Adipocyte (in vitro differentiated cells): ENCODE measurements around the gene STX3.

Source experiments
- DNase-seq: peaks from one replicate; pipeline ENCODE4 v3.0.0-alpha.2; 2015; ENCODE audit warnings: low read depth
- H3K27me3 ChIP-seq: replicated peaks from 2 replicates; pipeline ENCODE4 v1.7.0; 2013; ENCODE audit warnings: mild to moderate bottlenecking, low read length, moderate library complexity; ENCODE audit not compliant: control insufficient read depth, insufficient read depth
- H3K36me3 ChIP-seq: 2 replicates; pipeline ENCODE4 v1.7.0; 2013; ENCODE audit warnings: low read length, mild to moderate bottlenecking, moderate library complexity; ENCODE audit not compliant: control insufficient read depth, insufficient read depth, severe bottlenecking
- H3K4me1 ChIP-seq: 2 replicates; pipeline ENCODE4 v1.7.0; 2013; ENCODE audit warnings: mild to moderate bottlenecking, low read length, moderate library complexity; ENCODE audit not compliant: control insufficient read depth, insufficient read depth
- H3K4me3 ChIP-seq: 2 replicates; pipeline ENCODE4 v1.7.0; 2013; ENCODE audit warnings: mild to moderate bottlenecking, low read length, moderate library complexity
- H3K9ac ChIP-seq: 2 replicates; pipeline ENCODE4 v1.7.0; 2013; ENCODE audit warnings: mild to moderate bottlenecking, low read length, moderate library complexity
- H3K9me3 ChIP-seq: 2 replicates; pipeline ENCODE4 v1.7.0; 2013; ENCODE audit warnings: mild to moderate bottlenecking, low read length, moderate library complexity; ENCODE audit not compliant: control insufficient read depth

STX3 gene

GRCh38 chr11:59754859-59755700 is at the start of gene STX3:
Gene STX3, plus strand, starts transcription at chr11:59755376. Its CDS starts 230 bp downstream, at chr11:59755606.
- peak within 1 kb of the TSS; percentile 85 for H3K4me3 ChIP-seq
- H3K9ac ChIP-seq: peak within 1 kb of the TSS; percentile 88
- DNase-seq: peak; percentile 76
- no peaks in the 10 kb centered on the region for H3K9me3 ChIP-seq
- H3K27me3 ChIP-seq: no peaks in the 10 kb centered on the region
- no peaks in the 10 kb centered on the region for H3K36me3 ChIP-seq
- H3K4me1 ChIP-seq: peaks cover 20% of the 10 kb centered on the region

GRCh38 chr11:59706518-59707285 is 48.5 kb upstream of the STX3 start:
- H3K4me1 ChIP-seq: peaks cover 16% of the 10 kb centered on the region
- H3K27me3 ChIP-seq: no peaks in the 10 kb centered on the region
- H3K36me3 ChIP-seq: no peaks in the 10 kb centered on the region
- no peaks in the 10 kb centered on the region for H3K9me3 ChIP-seq
- H3K4me3 ChIP-seq: no peak overlapping the region
- peak; percentile 66 for DNase-seq
- peak overlapping the region; percentile 25 for H3K9ac ChIP-seq

GRCh38 chr11:59707371-59707770 is 47.8 kb upstream of the STX3 start:
- no peaks in the 10 kb centered on the region for H3K9me3 ChIP-seq
- H3K4me3 ChIP-seq: no peak overlapping the region
- H3K9ac ChIP-seq: peak overlapping the region; percentile 25
- no peaks in the 10 kb centered on the region for H3K36me3 ChIP-seq
- no peaks in the 10 kb centered on the region for H3K27me3 ChIP-seq
- DNase-seq: no peak
- H3K4me1 ChIP-seq: peaks cover 16% of the 10 kb centered on the region

GRCh38 chr11:59708537-59708936 is 46.6 kb upstream of the STX3 start:
- H3K27me3 ChIP-seq: no peaks in the 10 kb centered on the region
- DNase-seq: peak; percentile 19
- peaks cover 16% of the 10 kb centered on the region for H3K4me1 ChIP-seq
- no peaks in the 10 kb centered on the region for H3K9me3 ChIP-seq
- no peak overlapping the region for H3K4me3 ChIP-seq
- no peak overlapping the region for H3K9ac ChIP-seq
- no peaks in the 10 kb centered on the region for H3K36me3 ChIP-seq

DNA sequence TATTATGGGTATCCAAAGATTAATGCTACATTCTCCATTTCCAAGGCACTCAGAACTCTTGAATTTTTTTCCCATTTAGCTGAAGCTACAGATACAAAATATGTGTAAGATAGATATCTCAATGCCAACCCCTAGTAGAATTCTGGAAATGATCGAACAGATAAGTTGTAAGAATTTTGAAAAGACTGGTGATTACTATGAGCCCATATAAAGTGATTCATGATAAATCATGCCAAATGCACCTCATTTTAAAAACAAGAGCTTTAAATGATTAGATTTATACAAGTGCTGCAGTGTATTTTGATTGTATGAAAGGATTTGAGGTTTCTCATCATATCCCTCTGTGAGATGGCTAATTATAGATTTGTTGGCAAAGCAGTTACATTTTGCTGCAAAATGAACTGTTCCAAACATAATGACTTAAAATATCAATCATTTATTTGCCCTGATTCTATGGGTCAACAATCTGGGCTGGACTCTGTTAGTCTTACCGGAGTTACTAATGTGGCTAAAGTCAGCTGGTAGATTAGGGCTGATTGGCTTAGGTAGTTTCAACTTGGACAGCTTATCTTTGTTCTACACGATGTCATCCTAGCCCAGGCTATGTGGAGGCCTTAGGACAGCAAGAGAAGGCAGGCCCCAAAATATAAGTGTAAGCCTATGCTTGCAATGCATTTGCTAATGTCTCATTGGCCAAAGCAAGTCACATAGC is 44.9 kb upstream of the STX3 start:
- Histone ChIP-seq H3K9ac (no peak overlapping the region), H3K4me3 (no peak overlapping the region), H3K27me3 (no peaks in the 10 kb centered on the region), H3K36me3 (no peaks in the 10 kb centered on the region), H3K9me3 (no peaks in the 10 kb centered on the region), H3K4me1 (peaks cover 16% of the 10 kb centered on the region)
- DNase-seq: no peak

DNA sequence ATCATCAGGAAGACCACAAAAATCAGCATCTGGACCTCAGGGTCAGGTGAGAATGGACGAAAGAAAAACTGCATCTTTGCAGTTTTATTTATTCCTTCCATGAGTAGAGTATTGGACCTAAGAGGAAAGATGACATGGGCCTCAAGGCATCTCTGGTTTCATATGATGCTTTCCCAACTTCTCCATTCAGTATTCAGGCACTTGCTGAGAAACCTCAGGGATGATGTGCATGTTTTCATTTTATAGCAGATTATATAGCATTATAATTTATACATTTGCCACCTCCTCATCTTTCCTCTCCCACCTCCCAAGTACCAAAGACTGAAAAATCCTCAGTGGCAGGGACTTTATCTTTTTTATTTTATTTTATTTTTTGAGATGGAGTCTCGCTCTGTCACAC is 41.4 kb upstream of the STX3 start, which contains the start of gene OR10V1:
Gene OR10V1 (minus strand): TSS at position 101 of the 400 bp plus-strand sequence. CDS start 0 bp downstream, at position 101.
- Histone ChIP-seq H3K4me1 (no peaks in the 10 kb centered on the region), H3K4me3 (no peak within 1 kb of the TSS), H3K27me3 (peaks cover 3% of the 10 kb centered on the region), H3K9ac (no peak within 1 kb of the TSS), H3K36me3 (no peaks in the 10 kb centered on the region), H3K9me3 (no peaks in the 10 kb centered on the region)
- DNase-seq: no peak

- Histone ChIP-seq H3K9ac (no peak overlapping the region), H3K4me3 (no peak overlapping the region), H3K9me3 (no peaks in the 10 kb centered on the region), H3K27me3 (peaks cover 3% of the 10 kb centered on the region), H3K36me3 (no peaks in the 10 kb centered on the region), H3K4me1 (no peaks in the 10 kb centered on the region)
- DNase-seq: no peak
Measured at GRCh38 chr11:59716051-59716450, 39.1 kb upstream of the STX3 start.

- no peak overlapping the region for H3K4me3 ChIP-seq
- H3K9me3 ChIP-seq: no peaks in the 10 kb centered on the region
- peaks cover 3% of the 10 kb centered on the region for H3K27me3 ChIP-seq
- H3K9ac ChIP-seq: no peak overlapping the region
- DNase-seq: no peak
- H3K4me1 ChIP-seq: no peaks in the 10 kb centered on the region
- H3K36me3 ChIP-seq: no peaks in the 10 kb centered on the region
Measured at GRCh38 chr11:59719556-59719955, 35.6 kb upstream of the STX3 start.

DNA sequence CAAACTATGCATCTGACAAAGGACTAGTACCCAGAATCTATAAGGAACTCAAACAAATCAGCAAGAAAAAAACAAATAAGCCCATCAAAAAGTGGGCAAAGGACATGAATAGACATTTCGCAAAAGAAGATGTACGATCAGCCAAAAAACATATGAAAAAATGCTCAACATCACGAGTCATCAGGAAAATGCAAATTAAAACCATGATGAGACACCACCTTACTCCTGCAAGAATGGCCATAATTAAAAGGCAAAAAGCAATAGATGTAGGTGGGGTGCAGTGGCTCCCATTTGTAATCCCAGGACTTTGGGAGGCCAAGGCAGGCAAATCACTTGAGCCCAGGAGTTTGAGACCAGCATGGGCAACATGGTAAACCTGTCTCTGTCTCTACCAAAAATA is 31.1 kb upstream of the STX3 start:
- no peak overlapping the region for H3K9ac ChIP-seq
- no peaks in the 10 kb centered on the region for H3K9me3 ChIP-seq
- no peak overlapping the region for H3K4me3 ChIP-seq
- no peaks in the 10 kb centered on the region for H3K4me1 ChIP-seq
- H3K27me3 ChIP-seq: no peaks in the 10 kb centered on the region
- no peak for DNase-seq
- no peaks in the 10 kb centered on the region for H3K36me3 ChIP-seq

- H3K27me3 ChIP-seq: no peaks in the 10 kb centered on the region
- DNase-seq: no peak
- no peak overlapping the region for H3K9ac ChIP-seq
- H3K4me3 ChIP-seq: no peak overlapping the region
- H3K9me3 ChIP-seq: no peaks in the 10 kb centered on the region
- no peaks in the 10 kb centered on the region for H3K4me1 ChIP-seq
- H3K36me3 ChIP-seq: no peaks in the 10 kb centered on the region
Measured at GRCh38 chr11:59727426-59727825, 27.8 kb upstream of the STX3 start.

DNA sequence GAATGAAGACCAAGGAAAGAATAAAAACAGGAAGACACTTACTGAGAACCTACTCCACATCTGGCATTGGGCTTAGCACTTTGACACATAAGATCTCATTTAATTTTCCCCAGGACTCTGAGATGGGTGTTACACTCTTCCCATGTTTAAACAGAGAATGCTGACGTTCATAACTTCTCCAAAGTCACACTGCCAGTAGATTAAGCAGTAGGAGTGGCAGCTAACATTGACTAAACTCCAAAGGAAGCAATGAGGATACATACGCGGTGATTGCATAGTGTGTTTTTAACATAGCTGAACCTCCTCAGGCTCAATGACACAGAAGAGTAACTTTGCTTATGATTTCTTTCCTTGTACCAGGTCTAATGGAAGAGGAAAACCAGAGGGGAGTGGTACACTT is 27.0 kb upstream of the STX3 start:
- Histone ChIP-seq H3K9me3 (no peaks in the 10 kb centered on the region), H3K4me1 (no peaks in the 10 kb centered on the region)
- DNase-seq: no peak

More for the DNA sequence above, 27.0 kb upstream of the STX3 start:
- no peak overlapping the region for H3K9ac ChIP-seq
- no peak overlapping the region for H3K4me3 ChIP-seq
- H3K27me3 ChIP-seq: no peaks in the 10 kb centered on the region
- H3K36me3 ChIP-seq: no peaks in the 10 kb centered on the region
